ENCODE results near the gene MAN2B2. TPM values are rescaled to one million over a fixed set of nuclear protein-coding genes. Genes with fewer than 3 reads are reported as not detected.

MAN2B2 gene
- total and polyA plus RNA-seq, 8 donors: 12.7 to 22.9 (median 17.1) TPM

DNA sequence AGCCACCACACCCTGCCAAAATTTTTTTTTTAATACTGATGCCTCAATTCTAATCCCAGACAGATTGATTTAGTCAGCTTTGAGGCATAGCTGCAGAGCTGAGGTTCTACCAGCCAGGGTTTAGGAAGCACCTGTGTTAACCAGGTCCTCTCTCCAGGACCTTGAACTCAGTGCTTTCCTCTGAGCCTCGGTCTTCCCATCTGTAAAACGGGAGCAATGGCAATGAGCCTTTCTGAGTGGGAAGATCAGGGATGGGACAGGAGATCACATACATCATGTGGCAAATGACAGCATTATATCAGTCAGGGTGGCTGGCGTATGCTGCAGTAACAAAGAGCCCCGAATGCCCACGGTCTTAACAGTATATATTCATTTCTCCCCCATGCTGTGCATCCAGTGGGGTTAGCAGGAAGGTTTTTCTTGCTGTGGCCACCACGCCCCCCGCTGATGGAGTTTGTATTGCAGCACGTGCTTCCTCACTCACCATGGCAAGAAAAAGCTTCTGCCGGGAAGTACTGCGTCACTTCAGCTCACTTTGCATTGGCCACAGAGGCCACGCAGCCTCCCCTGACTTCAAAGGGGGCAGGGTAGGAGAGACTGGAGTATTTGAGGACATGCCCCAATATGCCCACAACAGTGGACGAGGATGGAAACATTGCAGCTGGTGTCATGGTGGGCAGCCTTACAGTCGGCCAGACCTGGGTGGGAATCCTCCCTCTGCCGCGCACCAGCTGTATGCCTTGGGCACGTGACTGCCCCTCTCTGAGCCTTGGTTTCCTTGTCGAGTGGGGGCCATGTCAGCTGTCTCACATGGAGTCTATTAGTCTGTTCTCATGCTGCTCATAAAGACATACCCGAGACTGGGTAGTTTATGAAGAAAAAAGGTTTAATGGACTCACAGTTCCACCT, 41.4 kb downstream of the MAN2B2 start:
- TF ChIP-seq CTCF (IDR thresholded peaks at IDR 0.05): no peak
- intact Hi-C loops (cut with DNase I): no loop called here
- peak in 1 of 6 donors; percentile 16 for DNase-seq
- H3K27ac ChIP-seq: no peak overlapping the region
- 93 to 95% methylated on average over 18 of the region's 18 CpGs for WGBS, 2 donors
- no peak for FAIRE-seq
- H3K4me1 ChIP-seq: no peaks in the 10 kb centered on the region
- peaks cover 0 to 24% (median 6%) of the 10 kb centered on the region in 3 donors for H3K36me3 ChIP-seq
- no peaks in the 10 kb centered on the region for H3K9me3 ChIP-seq
- ATAC-seq: no peak
- H3K4me3 ChIP-seq: no peak overlapping the region
- no peaks in the 10 kb centered on the region for H3K27me3 ChIP-seq

DNA sequence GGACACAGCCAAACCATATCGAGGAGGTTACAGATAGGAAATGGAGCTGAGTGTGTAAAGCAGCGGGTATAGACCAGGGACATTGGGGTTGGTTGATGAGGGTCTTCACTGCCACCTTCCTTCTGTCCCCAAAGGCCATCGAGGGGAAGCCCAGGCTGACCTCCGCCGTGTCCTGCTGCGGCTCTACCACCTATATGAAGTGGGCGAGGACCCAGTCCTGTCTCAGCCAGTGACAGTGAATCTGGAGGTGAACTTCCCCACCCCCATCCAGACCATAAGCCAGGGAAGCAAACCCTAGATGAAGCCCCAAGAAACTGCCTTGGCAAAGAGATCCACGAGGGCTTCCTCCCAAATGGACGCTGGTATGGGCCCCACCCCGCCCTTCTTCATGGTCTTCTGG, 42.3 kb downstream of the MAN2B2 start:
- Histone ChIP-seq H3K27ac (no peak overlapping the region), H3K4me1 (no peaks in the 10 kb centered on the region), H3K36me3 (peaks cover 0 to 18% (median 6%) of the 10 kb centered on the region in 3 donors), H3K27me3 (no peaks in the 10 kb centered on the region), H3K9me3 (no peaks in the 10 kb centered on the region), H3K4me3 (no peak overlapping the region)
- no peak for ATAC-seq
- peak in 1 of 6 donors; percentile 24 for DNase-seq
- WGBS, 2 donors: 95 to 98% methylated on average over 10 of the region's 10 CpGs
- FAIRE-seq: no peak
- no peak for TF ChIP-seq CTCF (IDR thresholded peaks at IDR 0.05)
- intact Hi-C loops (cut with DNase I): no loop called here

DNA sequence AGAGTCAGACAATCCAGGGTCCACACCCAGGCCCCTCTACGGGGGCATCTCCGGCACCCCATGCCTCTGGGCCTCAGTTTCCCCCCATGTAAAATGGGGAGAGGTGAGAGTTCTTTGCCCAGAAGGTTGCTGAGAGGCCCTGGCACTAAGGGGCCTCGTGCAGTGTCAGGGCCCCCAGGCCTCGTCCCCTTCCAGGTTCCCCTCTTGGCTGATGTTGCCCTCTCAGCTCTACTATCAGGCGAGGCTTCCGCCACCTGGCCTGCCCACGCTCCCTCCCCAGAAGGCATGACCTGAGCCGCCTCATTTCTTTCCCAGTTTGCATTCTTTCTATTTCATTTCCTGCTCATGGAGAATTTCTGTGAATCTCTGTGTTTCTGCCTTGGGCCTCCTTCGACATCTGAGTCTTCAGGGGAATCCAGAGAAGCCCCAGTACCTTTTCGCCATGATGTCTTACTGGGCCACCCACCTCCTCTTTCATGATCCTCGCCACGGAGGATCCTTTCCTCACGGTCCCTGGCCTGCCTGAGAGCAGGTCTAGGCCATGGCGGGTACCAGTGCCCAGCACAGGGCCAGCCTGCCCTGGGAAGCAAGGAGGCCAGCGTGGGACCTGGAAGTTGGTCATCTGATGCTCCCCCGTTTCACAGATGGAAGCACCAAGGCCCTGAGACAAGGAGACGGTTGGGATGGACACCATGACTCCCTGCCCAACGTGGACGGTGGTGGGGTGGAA, 43.6 kb downstream of the MAN2B2 start:
- DNase-seq (peak in 1 of 6 donors; percentile 41), FAIRE-seq (no peak), ATAC-seq (no peak)
- 88 to 90% methylated on average over 19 of the region's 19 CpGs for whole genome bisulfite sequencing, 2 donors
- no peak for TF ChIP-seq CTCF (IDR thresholded peaks at IDR 0.05)
- intact Hi-C loops (cut with DNase I): no loop called here
- H3K4me3 ChIP-seq: no peak overlapping the region
- no peaks in the 10 kb centered on the region for H3K4me1 ChIP-seq
- H3K27ac ChIP-seq: no peak overlapping the region
- H3K9me3 ChIP-seq: no peaks in the 10 kb centered on the region
- H3K27me3 ChIP-seq: no peaks in the 10 kb centered on the region
- peaks cover 0 to 18% (median 6%) of the 10 kb centered on the region in 3 donors for H3K36me3 ChIP-seq

GRCh38 chr4:6619116-6619465, 44.1 kb downstream of the MAN2B2 start:
- Histone ChIP-seq H3K27me3 (no peaks in the 10 kb centered on the region), H3K27ac (no peak overlapping the region), H3K4me3 (no peak overlapping the region), H3K4me1 (no peaks in the 10 kb centered on the region), H3K36me3 (peaks cover 0 to 18% (median 6%) of the 10 kb centered on the region in 3 donors), H3K9me3 (no peaks in the 10 kb centered on the region)
- peak in 1 of 6 donors; percentile 33 for DNase-seq
- TF ChIP-seq CTCF (IDR thresholded peaks at IDR 0.05): no peak
- intact Hi-C loops (cut with DNase I): no loop called here
- 95 to 96% methylated on average over 13 of the region's 13 CpGs for WGBS, 2 donors
- FAIRE-seq: no peak
- no peak for ATAC-seq
